Activated CD8-positive, alpha-beta memory T cell treated with anti-CD3 and anti-CD28 coated beads for 48 hours (primary cell): ENCODE results near the gene TTLL11.

Experiments
- DNase-seq, 3 experiments: peaks; one replicate each; pipeline ENCODE4 v3.0.0-alpha.2; 2020; ENCODE audit warnings: low read depth in 2 of 3, low spot score in 2 of 3

The TTLL11 gene

DNA sequence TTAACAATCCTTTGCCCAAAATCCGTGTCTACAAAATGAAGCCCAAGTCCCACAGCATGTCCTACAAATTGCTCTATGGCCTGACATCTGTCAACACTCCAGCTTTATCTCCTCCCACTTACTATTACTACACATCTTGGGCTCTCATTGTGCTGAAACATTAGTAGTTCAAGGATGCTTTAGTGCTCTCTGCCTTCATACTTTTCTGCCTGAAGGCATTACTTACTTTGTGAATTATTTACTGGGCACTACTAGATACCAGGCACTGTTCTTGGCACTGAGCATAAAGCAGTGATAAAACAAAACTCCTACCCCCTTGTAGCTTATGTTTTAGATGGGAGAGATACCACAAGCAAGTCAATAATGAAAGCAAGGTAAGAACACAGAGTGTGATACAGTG, 113.4 kb downstream of the TTLL11 start:
- DNase-seq, result no peak

DNA sequence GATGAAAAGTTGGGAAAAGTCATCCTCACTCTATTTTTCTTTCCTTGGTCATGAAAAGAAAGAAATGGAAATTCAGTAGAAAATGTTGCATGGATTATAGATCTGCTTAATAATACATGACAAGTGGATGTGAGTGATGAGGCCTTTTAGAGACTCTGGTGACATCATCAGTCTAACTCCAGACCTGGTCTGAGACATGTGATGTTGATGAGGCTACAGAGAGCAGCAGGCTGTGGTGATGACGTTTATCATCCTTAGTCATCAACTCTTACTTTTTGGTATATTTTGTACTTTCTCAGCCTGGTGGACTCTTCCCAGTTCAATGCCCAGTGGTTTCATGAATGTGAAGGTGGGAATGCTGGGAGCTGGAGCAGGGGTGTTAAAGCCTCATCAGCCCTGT, 116.4 kb downstream of the TTLL11 start:
- DNase-seq, result no peak

DNA sequence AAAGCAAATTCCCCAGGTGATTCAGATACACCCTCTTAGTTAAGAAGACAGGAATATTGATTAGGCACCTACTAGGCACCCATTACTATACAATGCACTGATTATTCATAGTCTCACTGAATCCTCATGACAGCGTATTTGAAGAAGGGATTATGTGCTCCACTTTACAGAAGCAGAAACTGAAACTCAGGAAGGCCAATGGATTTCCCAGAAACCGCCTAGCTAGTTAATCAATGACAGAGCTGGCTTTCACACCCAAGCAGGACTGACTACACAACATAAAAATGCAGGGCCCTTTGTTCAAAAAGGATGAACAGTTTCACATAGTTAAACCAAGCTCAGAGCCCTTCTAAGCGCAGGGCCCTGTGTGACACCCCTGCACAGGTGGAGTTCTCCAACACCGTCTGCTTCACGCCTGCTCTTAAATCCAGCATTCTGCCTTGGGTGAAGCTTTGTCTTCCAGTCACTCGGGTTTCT, 117.3 kb downstream of the TTLL11 start:
- DNase-seq, result no peak

DNA sequence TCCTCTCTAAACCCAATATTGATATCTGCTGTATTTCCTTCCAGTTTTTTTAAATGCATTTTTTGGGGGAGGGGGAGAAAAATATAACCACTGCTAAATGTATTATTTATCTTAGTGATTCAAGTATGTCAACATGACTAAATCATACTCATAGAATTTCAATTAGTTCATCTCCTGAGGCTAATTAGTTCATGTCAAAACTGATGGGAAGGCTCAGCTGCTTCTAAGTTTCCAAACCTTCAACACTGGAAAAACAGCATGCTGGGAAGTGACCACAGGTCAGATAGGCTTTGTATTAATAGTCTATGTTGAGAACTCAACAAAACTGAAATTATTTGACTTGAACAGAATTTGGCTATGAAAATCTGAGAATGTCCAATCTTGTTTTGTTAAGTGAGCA, 118.7 kb downstream of the TTLL11 start:
- DNase-seq, result no peak

DNA sequence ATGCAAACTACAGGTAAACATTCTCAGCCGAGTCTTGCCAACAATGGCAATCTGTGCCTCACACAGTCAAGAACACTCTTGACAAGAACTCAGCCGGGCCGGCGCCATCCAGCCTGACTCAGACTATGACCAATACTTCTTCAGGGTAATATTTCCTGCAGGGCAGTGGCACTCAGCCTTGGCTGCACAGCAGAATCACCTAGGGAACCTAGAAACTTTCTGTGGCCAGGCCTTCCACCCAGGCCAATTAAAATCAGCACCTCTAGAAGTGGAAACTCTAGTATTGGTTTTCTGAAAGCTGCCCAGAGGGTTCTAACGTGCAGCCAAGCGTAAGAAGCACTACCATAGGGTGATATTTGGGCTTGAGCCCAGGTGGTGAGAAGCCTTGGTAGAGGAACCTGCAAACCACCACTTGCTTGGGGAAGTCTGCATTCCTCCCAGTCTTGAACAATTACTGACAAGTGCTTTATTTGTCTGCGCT, 120.6 kb downstream of the TTLL11 start:
- no peak for DNase-seq

DNA sequence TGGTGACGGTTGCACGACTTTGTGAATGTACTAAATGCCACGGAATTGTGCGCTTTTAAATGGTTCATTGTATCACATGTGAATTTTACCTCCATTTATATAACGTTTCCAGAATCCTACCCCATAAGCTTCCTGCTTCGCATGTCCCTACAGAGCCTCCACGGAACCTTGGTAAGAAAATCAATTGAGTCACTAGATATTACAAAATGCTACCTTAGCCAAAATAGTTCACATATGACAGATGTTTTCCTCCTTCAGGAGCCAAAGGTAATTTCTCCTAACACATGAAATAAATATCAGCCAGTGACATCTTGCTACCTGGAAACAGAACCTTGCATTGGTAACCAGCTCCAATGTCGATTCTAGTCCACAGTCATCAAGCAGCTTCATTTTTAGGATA, 125.1 kb downstream of the TTLL11 start:
- no peak for DNase-seq

DNA sequence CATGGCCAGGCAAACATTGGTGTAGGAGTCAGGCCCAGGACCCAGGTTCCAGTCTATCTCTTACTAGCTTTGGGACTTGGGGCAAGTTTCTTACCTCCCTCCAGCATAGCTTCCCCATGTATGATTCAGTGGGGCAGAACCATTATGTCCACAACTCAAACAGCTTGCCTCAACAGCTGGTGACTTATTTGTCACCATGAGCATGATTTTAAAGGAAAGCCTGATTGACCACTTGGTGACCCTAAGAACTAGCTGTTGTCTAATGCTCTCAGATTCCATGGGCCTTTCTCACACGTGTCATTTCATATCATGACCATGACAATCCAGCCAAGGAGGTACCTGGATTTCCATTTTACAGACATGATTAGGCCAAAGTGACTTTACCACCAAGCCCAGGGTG, 126.4 kb downstream of the TTLL11 start:
- DNase-seq, result no peak

DNA sequence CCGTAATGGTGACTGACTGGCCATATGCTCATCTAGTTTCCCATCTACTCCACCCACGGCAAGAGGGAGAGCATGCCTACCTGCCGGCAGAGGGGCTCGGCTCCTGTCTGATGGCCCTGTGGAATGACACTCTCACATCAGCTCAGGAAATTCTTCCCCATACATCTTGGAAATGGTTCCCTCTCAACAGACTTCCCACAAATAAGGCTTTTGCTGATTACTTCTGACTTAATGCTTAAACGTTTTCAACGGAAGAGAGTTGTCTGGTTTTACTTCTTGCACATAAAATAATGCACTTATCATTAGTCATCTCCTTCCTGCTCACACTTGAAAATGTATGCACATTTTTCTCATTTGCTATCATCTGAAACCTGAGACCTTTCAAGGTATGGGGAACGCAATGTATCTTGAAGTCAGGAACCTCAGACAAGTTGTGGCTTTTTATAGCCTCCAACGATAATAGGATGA, 129.5 kb downstream of the TTLL11 start:
- DNase-seq, result no peak

DNA sequence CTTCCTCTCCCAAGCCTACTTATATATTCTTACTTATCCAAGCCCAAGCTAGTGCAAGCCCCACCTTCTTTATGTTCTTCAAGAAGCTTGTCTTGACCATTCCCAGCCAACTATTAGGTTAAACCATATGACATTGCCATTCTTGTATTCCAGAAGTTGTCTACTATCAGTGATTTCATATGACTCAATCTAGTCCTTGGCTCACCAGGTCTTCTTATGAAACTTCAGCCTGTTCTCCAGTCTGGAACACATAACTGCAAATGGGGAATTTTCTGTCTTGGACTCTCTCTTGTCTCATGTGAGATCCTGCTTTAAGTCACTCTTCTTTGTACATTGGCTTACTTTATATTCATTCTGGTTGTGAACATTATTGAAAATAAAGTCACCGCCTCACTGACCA, 130.7 kb downstream of the TTLL11 start:
- no peak for DNase-seq

DNA sequence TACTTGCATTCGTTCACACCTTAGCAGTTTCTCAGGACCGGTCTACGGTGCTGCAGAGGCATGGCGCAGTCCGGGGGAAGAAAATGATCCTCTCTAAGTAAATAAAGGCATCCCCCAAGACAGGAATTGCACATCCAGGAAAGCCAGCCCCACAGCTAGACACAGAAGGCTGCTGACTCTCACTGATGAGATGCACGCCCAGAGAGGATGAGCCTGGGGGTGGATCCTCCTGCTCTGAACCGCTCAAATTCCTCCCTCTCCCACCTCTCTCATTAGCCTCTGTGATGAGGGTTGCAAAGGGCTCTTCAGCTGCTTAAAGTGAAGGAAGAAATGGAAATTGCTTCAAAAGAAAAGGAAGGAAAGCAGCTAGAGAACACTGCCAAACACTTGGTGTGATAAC, 132.4 kb downstream of the TTLL11 start:
- DNase-seq, result no peak

DNA sequence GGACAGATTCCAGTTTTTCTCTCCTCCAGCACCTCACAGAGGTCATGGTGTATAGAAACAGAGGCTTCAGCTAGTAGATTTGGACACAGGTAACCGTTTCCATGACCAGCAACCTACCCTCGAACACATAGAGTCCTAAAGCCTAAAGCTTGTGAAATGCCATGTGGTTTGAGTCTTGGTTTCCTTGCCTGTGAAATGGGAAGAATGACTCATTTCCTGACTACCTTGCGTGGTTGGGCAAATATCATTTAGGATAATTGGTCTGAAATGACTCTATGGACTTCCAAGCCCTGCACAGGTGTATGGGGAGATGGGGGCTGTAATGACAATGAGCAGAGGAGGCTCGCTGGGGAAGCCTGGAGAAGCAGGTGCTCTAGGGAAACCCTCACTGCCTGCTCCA, 134.6 kb downstream of the TTLL11 start:
- DNase-seq, result no peak

DNA sequence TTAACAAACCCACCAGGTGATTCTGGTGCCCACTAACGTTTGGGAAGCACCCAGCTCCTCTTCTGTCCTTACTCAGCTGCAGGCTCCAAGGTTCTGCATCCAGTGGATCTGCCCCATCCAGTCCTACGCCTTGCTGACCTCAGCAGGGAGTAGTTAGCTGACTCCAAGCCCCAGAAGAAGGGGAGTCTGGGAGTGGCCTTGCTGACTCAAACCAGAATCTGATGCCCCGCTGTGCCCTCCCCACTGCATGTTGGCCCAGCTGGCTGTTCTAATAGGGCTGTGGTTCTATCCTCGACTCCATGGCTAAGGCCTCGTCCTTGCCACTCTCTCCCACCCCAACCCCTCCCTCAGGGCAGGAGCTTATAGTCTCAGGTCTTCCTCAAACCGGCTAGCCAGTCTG, 136.3 kb downstream of the TTLL11 start:
- no peak for DNase-seq

DNA sequence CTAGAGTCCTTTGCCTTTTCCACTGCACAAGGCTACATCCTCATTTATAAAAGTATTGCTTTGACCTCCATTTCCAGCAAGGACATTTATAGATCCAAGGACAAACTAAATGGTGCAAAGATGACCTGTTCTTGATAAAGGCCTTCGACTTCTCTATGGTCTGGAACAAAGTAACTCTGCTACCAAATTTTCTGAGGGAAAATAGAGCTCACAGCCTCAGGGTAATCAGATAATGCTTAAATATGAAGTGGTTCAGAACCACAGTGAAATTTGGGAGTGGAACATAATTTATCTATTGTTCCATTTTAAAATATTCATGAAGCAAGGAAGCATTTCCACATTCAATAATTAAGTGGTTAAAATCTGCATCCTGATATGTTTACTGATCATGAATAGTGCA, 137.5 kb downstream of the TTLL11 start:
- no peak for DNase-seq

DNA sequence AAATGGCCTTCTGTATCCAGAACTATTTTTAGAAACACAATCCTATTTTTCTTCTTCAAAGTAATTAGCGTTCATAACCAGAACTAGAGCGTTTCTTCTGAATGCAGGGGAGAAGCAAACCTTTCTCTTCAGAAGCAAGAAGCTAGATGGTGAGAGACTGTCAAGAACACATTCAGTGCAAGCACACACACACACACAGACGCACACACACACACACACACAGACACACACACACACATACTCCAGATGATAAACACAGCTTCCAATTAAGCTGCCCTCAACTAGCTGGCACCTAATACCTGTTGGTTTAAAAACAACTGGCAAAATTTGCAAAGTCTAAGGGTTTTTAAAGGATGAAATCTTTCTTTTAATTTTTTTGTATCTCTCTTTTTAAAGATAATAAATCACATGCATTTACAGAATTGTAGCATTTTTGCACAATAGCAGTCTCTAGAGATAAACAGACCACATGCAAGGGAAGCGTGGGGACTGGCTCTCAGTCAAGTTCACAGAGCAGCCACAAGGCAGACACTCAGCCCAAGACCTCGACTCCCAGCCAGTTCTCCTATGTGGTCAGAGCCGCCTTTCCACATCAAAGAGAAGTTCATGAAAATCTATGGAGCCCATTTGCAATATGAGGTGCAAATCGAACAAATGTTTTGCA, 138.5 kb downstream of the TTLL11 start:
- DNase-seq, result no peak

DNA sequence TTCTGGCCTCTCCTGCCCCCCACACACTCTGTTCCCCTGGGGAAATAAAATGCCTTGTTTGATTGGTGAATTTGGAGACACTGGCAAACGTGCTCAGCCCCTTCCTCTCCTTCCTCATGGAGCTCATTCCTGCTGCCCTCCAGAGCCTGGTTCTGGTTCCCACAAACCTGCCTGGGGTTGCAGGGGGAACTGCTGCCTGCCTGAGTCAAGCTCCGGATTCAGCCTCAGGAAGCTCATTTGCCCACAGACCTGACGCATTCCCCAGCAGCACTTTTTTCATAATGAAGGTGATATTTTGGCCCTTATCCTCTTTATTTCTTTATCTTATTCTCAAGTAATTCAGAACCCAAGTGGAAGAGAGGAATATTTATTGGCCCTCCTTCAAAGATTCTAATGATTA, 140.5 kb downstream of the TTLL11 start:
- DNase-seq, result no peak

DNA sequence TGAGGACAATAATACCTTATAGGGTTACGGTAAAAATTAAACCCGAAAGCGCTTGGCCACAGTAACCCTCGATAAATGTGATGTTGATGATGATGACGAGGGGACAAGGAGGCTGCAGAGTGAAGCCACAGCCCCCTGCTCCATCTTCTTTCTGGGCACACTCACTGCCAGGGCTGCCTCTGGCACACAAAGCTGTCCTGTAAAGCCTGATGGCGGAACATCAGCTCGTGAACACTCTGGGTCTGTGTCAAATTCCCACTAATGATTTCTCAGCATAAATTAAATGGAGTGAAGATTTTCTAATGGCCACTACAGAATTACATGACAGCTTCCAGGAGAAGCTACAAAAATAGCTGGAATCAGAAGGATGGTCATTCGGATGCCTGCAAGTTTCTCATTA, 142.2 kb downstream of the TTLL11 start:
- DNase-seq, result no peak

DNA sequence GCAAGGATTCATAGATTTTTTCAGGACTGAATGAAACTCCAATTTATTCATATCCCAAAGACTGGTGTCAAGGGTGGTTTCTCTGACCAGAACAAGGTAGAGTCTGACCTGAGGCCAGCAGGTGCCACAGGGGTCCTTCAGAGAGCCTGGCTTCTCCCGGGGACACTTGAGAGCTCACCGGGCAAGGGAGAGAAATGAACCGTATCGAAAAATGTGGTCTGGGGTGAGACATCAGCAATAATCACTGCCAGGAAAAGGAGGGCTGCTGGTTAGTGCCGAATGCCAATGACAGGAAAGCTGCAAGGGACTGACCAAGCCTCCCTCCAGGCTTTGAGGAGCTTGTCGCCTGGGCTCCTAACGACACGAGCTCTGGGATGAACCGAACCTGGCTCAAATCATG, 142.7 kb downstream of the TTLL11 start:
- no peak for DNase-seq

DNA sequence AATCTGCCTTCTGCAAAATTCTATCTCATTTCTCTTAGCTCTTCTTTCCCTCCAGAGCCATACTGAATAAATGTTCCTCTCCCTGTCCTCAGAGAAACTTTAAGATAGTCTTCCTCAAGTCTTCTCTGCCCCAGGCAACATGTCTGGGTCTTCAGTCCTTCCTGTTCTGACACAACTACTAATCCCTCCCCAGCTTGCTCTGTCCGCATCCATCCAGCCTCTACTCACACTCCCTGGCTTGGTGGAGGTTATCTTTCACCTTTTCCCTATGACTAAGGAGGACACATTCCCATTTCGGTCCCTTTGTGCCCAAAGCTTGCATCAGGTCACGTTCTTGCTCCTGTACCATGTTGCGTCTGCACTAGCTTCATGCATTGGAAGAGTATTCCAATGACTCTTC, 143.3 kb downstream of the TTLL11 start:
- DNase-seq, result no peak

DNA sequence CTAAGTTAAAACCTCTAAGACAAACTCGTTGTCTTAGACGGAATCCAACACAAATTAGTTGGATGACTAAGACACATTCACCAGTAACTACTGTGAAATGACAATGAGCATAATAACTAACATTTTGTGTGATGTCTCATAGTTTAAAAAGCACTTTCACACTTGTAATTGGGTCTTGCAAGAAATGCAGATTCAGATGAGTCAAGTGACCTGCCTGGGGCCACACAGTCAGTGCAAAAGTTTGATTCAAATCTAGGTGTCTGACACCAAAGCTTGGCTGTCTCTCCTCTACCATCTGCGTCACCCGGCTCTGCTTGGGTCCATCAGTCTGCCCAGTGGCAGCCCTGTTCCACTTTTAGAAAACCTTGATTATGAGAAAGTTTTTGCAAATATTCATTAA, 143.7 kb downstream of the TTLL11 start:
- DNase-seq, result no peak

DNA sequence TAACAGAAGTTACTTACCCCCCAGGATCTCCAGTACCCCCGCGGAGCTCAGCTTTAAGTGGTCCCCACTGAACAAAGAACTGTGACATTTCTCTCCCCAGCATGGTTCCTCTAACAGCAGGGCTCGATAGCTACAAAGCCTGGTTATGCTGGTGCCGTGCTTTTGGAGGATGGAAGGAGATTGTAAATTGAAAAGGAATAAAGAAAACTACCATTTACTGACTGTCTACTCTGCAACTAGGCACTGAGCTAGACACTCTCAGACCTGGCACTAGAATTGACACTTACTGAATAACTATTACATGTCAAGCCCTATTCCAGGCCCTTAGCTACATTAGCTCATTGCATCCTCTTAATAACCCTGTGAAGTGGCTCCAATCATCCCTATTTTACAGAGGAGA, 145.3 kb downstream of the TTLL11 start:
- no peak for DNase-seq

DNA sequence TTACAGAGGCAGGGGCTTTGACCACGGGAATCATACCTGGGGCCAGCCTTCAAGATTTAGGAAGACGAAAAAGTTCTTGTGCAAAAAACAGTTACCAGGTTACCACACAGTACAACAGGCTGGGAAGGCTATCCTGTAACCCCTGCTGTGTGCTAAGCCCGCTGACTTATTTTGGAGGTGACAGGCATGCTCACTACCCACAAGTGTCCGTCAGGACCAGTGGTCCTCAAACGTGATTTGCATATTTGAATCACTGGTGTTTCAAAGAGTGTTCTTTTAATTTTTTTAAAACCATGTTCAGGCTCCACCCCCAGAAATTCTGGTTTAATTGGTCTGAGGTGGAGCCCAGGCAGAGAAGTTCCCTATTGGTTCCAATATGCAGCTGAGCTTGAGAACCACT, 146.6 kb downstream of the TTLL11 start:
- no peak for DNase-seq

DNA sequence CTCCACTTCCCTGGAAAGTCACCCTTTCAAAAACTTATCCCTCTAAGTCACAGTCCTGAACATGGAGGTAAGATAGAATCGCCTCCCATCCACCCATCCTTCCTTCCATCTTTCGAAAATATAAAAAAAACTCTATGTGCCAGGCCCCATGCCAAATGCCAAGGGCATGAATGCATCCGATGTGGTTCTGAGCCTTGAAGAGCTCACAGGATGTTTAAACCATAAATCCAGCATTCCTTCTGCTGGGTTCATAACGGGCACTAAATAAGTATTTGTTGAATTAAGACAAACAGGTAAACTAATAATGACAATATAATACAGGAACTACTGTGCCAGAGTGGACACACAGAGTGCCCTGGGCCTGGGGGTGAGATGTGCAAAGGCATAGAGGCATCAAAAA, 147.3 kb downstream of the TTLL11 start:
- DNase-seq, result no peak

DNA sequence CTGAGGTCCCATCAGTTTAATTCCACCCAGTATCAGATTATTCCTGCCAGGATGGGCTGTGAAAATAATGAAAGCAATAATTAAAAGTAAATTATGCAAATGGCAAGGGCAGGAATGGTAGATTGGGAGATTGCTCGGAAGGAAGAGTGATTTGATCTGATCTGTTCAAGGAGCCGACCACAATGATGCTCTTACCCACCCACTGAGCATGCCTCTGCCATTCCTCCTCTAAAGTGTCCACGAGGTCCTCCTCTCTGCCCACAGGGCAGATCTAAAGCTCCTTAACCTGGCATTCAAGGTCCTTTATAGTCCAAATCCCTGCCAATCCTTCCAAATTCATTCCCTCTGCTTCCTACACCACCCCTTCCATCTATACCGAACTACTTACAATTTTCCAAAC, 147.8 kb downstream of the TTLL11 start:
- DNase-seq, result no peak
